ENCODE results near the gene CCNJL.
"Not testable (repeated sequence)": the region's sequence is repeated elsewhere in the genome, so short reads cannot be mapped to it uniquely, and the experiment has no call there.

Gene CCNJL

DNA sequence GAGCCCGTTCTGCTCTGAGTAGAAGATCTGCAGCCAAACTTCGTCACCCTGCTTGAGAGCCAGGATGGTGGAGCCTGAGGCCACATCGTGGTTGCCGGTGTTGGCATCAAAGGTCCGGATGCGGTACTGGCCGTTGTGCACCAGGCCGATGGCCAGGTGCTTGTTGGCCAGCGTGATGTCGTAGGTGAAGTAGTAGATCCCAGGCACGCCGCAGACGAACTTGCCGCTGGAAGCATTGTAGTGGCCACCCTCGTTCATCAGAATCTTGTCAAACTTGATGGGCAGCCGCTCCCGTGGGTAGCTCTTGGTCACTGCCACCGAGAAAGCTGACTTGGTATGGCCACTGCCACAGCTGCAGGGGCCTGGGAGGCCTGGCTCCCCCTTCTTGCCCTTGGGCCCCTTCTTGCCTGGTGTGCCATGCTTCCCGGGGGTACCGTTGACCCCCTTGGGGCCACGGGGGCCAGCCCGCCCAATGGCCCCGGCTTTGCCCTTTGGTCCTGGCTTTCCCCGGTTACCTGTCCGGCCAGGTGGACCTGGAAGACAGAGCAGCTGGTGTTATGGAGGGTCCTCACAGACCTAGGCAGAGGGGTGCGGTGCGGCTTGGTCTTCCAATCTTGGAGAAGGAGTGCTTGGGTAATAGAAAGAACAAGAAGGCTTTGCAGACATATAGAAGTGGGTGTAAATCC, 37.0 kb upstream of the CCNJL start:
- no peak overlapping the region for H3K4me3 ChIP-seq (replicated peaks; ENCODE audit: low read depth, low read length)
- DNase-seq (ENCODE audit: extremely low read depth, low read depth) = no peak
- no peak for TF ChIP-seq CTCF (IDR thresholded peaks at IDR 0.05; ENCODE audit: low read depth, low read length, missing control alignments)

DNA sequence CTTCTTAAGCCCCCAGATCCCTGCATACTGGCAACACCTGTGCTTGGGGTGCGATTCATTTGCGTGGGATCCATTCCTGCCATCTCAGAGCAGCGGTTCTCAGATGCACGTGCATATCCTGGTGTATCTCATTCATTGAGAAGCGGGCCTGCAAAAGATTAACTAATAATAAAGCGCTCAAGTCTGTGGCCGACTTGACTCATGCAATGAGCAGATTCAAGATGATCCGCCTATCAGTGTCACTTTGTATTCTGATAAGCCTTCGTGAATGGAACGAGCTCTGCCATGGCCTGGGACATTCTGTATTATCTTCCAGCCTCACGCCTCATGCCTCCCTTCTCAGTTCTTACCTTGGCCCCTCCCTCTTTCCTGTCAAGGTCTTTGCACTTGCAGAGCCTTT, 35.7 kb upstream of the CCNJL start:
- no peak for DNase-seq (ENCODE audit: extremely low read depth, low read depth)
- no peak for TF ChIP-seq CTCF (IDR thresholded peaks at IDR 0.05; ENCODE audit: low read depth, low read length, missing control alignments)
- no peak overlapping the region for H3K4me3 ChIP-seq (replicated peaks; ENCODE audit: low read depth, low read length)

DNA sequence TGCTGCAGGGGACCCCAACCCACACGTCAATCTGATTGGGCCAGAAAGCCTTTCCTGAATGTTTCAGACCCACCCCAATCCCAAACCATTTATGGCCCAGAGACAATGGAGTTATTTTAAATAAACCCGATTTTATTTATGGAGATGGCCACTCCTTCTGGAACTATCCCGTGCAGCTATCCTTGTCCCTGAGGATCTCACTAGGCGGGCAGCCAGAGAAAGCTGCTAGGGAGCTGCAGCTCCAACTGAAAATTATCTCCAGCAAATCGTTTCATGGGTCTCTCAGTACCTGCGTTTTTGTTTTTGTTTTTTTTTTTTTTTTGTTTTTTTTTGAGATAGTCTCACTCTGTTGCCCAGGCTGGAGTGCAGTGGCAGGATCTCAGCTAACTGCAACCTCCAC, 35.1 kb upstream of the CCNJL start:
- H3K4me3 ChIP-seq (replicated peaks; ENCODE audit: low read depth, low read length) = no peak overlapping the region
- TF ChIP-seq CTCF (IDR thresholded peaks at IDR 0.05; ENCODE audit: low read depth, low read length, missing control alignments) = no peak
- DNase-seq (ENCODE audit: extremely low read depth, low read depth) = no peak

DNA sequence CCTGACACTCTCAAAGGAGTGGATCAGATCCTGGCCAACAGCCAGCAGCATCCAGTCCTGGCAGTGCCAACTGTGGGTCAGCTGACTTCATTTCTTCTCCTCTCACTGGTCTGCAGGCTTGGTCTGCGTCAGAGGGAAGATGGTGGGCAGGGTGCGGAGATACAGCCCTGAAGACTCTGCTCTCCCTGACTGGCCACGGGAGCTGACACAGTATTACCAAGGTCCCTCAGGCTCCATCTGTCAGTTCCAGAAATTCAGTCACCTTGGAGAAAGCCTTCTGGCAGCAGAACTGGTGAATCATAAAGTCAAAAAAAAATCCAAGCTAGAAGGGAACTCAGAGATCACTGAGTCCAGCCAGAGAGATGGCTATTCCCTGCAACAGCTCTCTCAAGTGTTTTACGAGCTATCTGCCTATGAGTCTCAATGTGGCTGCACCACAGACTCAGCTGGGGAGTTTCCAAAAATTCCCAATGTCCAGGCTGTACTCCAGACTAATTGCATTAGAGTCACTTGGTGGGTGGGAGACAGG, 30.1 kb upstream of the CCNJL start:
- TF ChIP-seq CTCF (IDR thresholded peaks at IDR 0.05; ENCODE audit: low read depth, low read length, missing control alignments) = no peak
- DNase-seq (ENCODE audit: extremely low read depth, low read depth) = no peak
- H3K4me3 ChIP-seq (replicated peaks; ENCODE audit: low read depth, low read length) = no peak overlapping the region

DNA sequence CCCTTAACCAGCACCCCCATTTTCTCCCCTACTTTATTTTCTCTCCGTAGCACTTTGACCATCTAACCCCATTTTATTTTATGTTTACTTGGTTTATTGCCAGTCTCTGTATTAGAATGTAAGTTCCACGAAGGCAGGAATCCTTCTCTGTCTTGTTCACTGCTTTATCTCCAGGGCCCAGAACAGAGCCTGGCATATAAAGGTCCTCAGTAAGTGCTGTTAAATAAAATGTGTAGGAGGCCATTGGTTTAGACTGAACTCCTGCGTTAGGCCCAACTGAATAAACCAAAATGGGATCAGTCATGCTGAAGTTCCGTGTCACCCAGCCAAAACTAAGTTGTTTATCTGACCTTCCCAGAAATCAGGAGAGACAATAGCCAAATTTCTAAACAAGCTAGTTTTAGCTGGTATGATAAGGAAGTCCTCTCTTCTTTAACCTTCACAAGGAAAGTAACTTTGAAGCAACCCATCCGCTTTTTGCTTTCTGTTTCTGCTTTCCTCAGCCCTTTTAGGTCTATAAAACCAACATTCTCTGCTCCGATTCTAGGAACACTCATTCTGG, 29.0 kb upstream of the CCNJL start:
- no peak for DNase-seq (ENCODE audit: extremely low read depth, low read depth)
- no peak overlapping the region for H3K4me3 ChIP-seq (replicated peaks; ENCODE audit: low read depth, low read length)
- TF ChIP-seq CTCF (IDR thresholded peaks at IDR 0.05; ENCODE audit: low read depth, low read length, missing control alignments) = no peak

DNA sequence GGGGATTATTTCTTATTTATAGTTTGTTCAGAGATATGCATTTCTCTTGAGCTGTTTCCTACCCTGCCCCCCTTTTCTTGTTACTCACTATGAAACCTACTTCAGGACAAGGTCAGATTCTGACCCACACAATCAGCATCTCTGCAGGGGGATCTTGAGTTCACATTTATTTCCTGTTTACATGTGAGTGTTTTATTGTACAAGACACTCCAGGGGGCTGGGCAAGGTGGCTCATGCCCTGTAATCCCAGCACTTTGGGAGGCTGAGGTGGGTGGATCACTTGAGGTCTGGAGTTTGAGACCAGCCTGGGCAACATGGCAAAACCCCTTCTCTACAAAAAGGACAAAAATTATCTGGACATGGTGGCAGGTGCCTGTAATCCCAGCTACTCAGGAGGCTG, 28.1 kb upstream of the CCNJL start:
- not testable (repeated sequence) for H3K4me3 ChIP-seq (replicated peaks; ENCODE audit: low read depth, low read length); DNase-seq (ENCODE audit: extremely low read depth, low read depth)

DNA sequence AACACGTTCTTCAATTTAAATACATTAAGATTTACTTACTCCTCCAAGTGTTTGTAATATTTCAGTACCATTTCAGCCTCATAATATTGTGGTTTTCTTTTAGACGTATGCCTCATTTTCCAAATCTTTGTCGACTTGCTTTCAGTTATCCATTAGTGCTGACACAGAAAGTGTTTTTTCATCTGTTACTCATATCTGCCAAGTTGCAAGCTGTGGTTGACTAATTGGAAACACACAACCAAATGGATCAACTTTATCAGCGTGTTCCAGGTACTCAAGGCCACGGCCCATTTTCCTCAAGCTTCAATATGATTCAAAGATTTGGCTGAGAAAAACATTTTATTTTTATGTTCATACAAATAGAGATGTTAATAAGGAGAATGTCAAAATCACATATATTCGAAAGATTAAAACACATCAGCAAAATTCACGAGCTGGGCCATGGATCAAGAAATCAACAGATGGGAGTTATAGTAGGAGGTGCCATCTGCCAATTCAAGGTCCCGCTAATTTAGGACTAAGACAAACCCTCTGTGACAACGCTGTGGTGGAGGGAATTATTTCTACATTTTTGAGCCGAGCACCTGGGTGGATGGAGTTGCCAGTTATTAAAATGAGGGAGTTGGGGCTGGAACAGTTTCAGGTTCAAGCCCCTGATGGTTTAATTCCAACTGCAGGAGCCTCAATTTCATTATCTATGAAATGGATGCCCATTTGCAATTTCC, 27.2 kb upstream of the CCNJL start:
- no peak for TF ChIP-seq CTCF (IDR thresholded peaks at IDR 0.05; ENCODE audit: low read depth, low read length, missing control alignments)
- DNase-seq (ENCODE audit: extremely low read depth, low read depth) = no peak
- no peak overlapping the region for H3K4me3 ChIP-seq (replicated peaks; ENCODE audit: low read depth, low read length)

- DNase-seq (ENCODE audit: extremely low read depth, low read depth); H3K4me3 ChIP-seq (replicated peaks; ENCODE audit: low read depth, low read length): not testable (repeated sequence)
Observed at GRCh38 chr5:160334716-160335115, 22.4 kb upstream of the CCNJL start.

Data from HFF-Myc (cell line).